Endodermal cell (in vitro differentiated cells): ENCODE measurements around the gene NSG2. TPM values are rescaled to one million over a fixed set of nuclear protein-coding genes. Genes with fewer than 3 reads are reported as not detected.

Experiments used
- DNase-seq: peaks from one replicate; pipeline ENCODE4 v3.0.0-alpha.2; 2017
- H3K27ac ChIP-seq: 2 replicates; pipeline ENCODE4 v1.5.1; 2013; ENCODE audit warnings: mild to moderate bottlenecking, low read depth, low read length, moderate library complexity
- H3K27me3 ChIP-seq: 2 replicates; pipeline ENCODE4 v1.6.1; 2013; ENCODE audit warnings: mild to moderate bottlenecking, low read length, moderate library complexity; ENCODE audit not compliant: insufficient read depth, control insufficient read depth, poor library complexity, severe bottlenecking
- H3K36me3 ChIP-seq: 2 replicates; pipeline ENCODE4 v1.7.0; 2013; ENCODE audit warnings: mild to moderate bottlenecking, low read length, moderate library complexity; ENCODE audit not compliant: control insufficient read depth, insufficient read depth
- H3K4me1 ChIP-seq: one replicate; pipeline ENCODE4 v1.7.0; 2013; ENCODE audit warnings: low read length; ENCODE audit not compliant: control insufficient read depth, insufficient read depth
- H3K4me3 ChIP-seq: 2 replicates; pipeline ENCODE4 v1.5.1; 2013; ENCODE audit warnings: mild to moderate bottlenecking, low read length, moderate library complexity
- H3K9ac ChIP-seq: 2 replicates; pipeline ENCODE4 v1.6.1; 2013; ENCODE audit warnings: mild to moderate bottlenecking, low read length, moderate library complexity; ENCODE audit not compliant: poor library complexity, severe bottlenecking; ENCODE audit errors: extremely low read depth
- H3K9me3 ChIP-seq: 2 replicates; pipeline ENCODE4 v1.6.1; 2013; ENCODE audit warnings: mild to moderate bottlenecking, low read length, moderate library complexity; ENCODE audit not compliant: control insufficient read depth
- H3K27ac Mint-ChIP-seq: 2 replicates; pipeline ENCODE4 v1.8.0; 2020; ENCODE audit warnings: mixed read lengths
- H3K27me3 Mint-ChIP-seq: 2 replicates; pipeline ENCODE4 v1.8.0; 2021; ENCODE audit warnings: mild to moderate bottlenecking, mixed read lengths; ENCODE audit not compliant: insufficient read depth
- H3K36me3 Mint-ChIP-seq: 2 replicates; pipeline ENCODE4 v1.8.0; 2020; ENCODE audit warnings: low read depth, mixed read lengths
- H3K4me1 Mint-ChIP-seq: 2 replicates; pipeline ENCODE4 v1.8.0; 2020; ENCODE audit warnings: mixed read lengths
- H3K4me3 Mint-ChIP-seq: 2 replicates; pipeline ENCODE4 v1.8.0; 2020; ENCODE audit warnings: mild to moderate bottlenecking, moderate library complexity, mixed read lengths
- H3K9me3 Mint-ChIP-seq: 2 replicates; pipeline ENCODE4 v1.8.0; 2020; ENCODE audit warnings: mild to moderate bottlenecking, mixed read lengths
- CTCF ChIP-seq: fragments of 200-600 bp; sonication (generic); conservative IDR thresholded peaks from 2 replicates; pipeline ENCODE4 v1.5.0; 2021; ENCODE audit warnings: antibody characterized with exemption, mild to moderate bottlenecking
- WGBS, 2 experiments: methylation state at CpG; one replicate each; pipeline versions ENCODE4 v1.1.5 to v1.1.7; 2013; ENCODE audit warnings: missing lambda C conversion rate in 2 of 2, mixed read lengths in 1 of 2; ENCODE audit not compliant: insufficient coverage in 1 of 2, insufficient read length in 1 of 2; 5-methylcytosine and 5-hydroxymethylcytosine counted together
- total RNA-seq, 2 donors: library from RNA; stranded (reverse); fragmentation: NEBNext Ultra II Directional in 1 of 2; extraction: Animal tissue kit (Norgen Biotek cat#: 25700) in 1 of 2; gene quantifications; 2 replicates in 1 of 2; 3 replicates in 1 of 2; pipeline ENCODE4 v1.2.1, GENCODE V29; 2021

The NSG2 gene
- total RNA-seq, 2 donors from 2014 or later: not detected

GRCh38 chr5:174057206-174057605, 11.7 kb downstream of the NSG2 start:
- H3K36me3 Mint-ChIP-seq: no peaks in the 10 kb centered on the region

GRCh38 chr5:174058433-174059122, 13.1 kb downstream of the NSG2 start:
- Histone ChIP-seq H3K9me3 (no peaks in the 10 kb centered on the region), H3K36me3 (no peaks in the 10 kb centered on the region), H3K27me3 (peaks cover 7% of the 10 kb centered on the region), H3K9ac (no peak overlapping the region), H3K27ac (no peak overlapping the region), H3K4me3 (no peak overlapping the region), H3K4me1 (no peaks in the 10 kb centered on the region)
- Mint-ChIP-seq H3K36me3 (no peaks in the 10 kb centered on the region), H3K9me3 (no peaks in the 10 kb centered on the region), H3K4me1 (no peaks in the 10 kb centered on the region), H3K4me3 (no peak overlapping the region), H3K27ac (no peak overlapping the region), H3K27me3 (peaks cover 6% of the 10 kb centered on the region)
- no peak for TF ChIP-seq CTCF
- peak; percentile 7 for DNase-seq
- WGBS, 2 experiments: 92 to 100% methylated on average over 2 of the region's 2 CpGs

More at GRCh38 chr5:174057206-174057605, 11.7 kb downstream of the NSG2 start:
- H3K36me3 ChIP-seq: no peaks in the 10 kb centered on the region
- peaks cover 7% of the 10 kb centered on the region for H3K27me3 ChIP-seq
- no peaks in the 10 kb centered on the region for H3K9me3 ChIP-seq
- WGBS, 2 experiments: 90 to 93% methylated on average over 5 to 6 of the region's 6 CpGs
- Mint-ChIP-seq H3K4me1 (no peaks in the 10 kb centered on the region), H3K4me3 (no peak overlapping the region), H3K27ac (no peak overlapping the region), H3K9me3 (no peaks in the 10 kb centered on the region), H3K27me3 (peaks cover 6% of the 10 kb centered on the region)
- H3K4me1 ChIP-seq: no peaks in the 10 kb centered on the region
- H3K4me3 ChIP-seq: no peak overlapping the region
- no peak overlapping the region for H3K9ac ChIP-seq
- no peak for TF ChIP-seq CTCF
- DNase-seq: no peak
- no peak overlapping the region for H3K27ac ChIP-seq

GRCh38 chr5:174059247-174059646, 13.7 kb downstream of the NSG2 start:
- Mint-ChIP-seq H3K36me3 (no peaks in the 10 kb centered on the region), H3K4me3 (no peak overlapping the region), H3K27ac (no peak overlapping the region), H3K27me3 (peaks cover 6% of the 10 kb centered on the region), H3K4me1 (no peaks in the 10 kb centered on the region), H3K9me3 (no peaks in the 10 kb centered on the region)
- Histone ChIP-seq H3K27ac (no peak overlapping the region), H3K4me3 (no peak overlapping the region), H3K36me3 (no peaks in the 10 kb centered on the region), H3K27me3 (peaks cover 7% of the 10 kb centered on the region), H3K9ac (no peak overlapping the region), H3K9me3 (no peaks in the 10 kb centered on the region), H3K4me1 (no peaks in the 10 kb centered on the region)
- TF ChIP-seq CTCF: no peak
- no CpG with 5 or more reads among the region's 1 CpG for WGBS, 2 experiments
- DNase-seq: no peak
